ENCODE results near the gene UXS1. TPM values are rescaled to one million over a fixed set of nuclear protein-coding genes. Genes with fewer than 3 reads are reported as not detected.

Gene UXS1
- total RNA-seq, 1 experiment from 2014 or later: 24.5 TPM

DNA sequence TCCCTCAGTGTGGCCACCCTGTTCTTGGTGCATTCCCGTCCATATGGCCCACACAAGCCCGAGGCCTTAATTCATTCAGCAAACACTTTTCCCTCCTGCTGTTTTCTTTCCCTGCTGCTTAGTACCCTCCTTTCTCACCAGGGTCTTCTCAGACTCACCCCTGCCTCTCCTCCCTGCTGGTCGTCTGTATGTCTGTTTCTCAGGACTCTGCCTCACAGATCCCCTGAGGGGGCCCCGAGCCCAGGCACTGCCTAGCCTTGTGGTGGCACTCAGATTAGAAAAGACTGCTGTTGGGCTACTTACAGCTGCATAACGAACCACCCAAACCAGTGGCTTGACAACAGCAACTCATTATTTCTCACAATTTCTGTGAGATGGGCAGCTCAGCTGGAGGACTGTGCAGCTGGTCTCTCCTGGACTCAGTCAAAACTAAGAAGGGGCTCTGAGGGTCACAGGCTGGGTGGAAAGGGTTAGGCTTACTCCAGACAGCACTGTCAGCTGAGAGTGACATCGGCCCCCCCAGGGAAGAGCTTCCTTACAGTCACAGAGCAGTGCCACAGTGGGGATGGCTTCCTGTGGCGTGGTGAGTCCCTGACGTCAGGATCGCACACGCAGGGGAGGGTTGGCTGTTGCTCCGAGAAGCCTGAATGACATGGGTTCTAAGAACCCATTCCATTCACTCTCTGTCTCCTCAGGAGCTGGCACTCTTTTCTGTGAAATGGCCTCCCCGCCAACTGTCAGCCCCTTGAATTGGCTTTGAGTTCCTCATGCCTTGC lies 139.0 kb downstream of the UXS1 start:
- DNase-seq (ENCODE audit: low spot score): no peak

DNA sequence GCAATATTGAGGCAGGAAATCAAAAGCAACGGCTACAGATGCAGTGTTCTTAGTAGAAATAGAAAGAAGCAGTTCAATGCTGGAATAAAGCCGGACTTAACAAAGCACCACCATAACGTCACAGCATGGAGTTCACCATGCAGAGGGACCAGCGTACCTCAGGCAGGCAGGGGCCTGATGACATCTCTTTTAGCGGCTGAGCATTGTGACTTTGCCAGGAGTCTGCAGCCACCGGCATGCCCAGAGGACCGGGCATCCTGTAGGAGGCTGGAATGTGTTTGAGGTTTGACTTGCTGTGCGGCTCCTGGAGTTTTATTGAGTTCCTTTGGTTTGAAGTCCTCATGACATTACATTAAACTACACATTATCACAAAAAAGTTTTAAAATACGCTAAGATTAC lies 139.8 kb downstream of the UXS1 start:
- no peak for DNase-seq (ENCODE audit: low spot score)

DNA sequence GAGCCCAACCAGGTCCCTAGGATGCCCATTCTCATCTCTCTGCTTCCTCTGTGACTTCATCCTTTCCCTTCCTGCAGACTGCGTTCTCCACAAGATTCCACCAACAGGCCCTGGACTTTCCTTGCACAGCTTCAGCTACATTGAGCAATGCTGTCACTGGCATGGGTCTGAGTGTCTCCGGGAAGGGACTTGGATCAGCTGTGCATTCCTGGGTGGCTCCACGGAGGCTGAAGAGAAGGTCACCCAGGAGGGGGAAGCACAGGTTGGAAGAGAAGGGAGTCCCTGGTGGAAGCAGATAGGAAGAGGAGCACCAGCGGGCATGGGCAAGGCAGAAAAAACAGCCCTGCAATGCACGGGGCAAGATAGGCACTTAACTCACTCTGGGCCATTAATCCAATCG lies 140.5 kb downstream of the UXS1 start:
- DNase-seq (ENCODE audit: low spot score): no peak

DNA sequence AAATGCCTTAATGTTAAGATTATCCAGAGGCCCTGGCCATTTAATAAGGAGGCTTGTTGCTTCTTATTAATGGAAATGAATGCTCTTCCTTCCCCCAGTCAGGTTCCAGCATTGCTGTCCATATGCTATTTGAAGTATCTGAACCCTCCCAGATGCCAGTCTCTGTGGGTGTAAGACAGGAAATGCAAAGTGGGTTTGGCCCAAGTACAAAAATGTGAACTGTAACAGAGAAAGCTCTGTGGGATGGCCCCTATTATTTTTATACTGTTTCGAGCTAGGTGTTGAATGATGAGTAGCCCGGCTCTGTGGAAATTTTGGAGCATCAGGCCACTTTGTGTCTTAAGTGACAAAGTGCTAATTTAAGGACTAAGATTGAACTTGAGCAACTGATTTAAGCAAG lies 141.0 kb downstream of the UXS1 start:
- DNase-seq (ENCODE audit: low spot score): peak; percentile 34

DNA sequence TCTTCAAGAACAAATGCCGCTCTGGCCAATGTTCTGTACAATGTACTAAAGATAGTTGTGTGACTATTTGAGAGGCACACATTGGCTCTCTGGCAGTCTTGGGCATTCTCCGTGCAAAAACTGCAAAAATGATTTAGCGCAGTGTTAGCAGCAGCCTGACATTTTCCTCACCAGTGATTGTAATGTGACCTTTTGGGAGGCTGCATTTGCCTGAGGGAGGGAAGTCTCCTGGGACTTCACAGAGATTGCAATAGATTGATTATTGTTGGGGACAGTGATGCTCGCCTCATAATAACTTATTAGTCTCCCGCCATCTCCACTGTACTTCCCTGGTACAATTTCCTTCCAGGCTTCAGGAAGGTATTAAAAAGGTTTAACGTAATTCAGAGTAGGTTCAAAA lies 149.2 kb downstream of the UXS1 start:
- no peak for DNase-seq (ENCODE audit: low spot score)

DNA sequence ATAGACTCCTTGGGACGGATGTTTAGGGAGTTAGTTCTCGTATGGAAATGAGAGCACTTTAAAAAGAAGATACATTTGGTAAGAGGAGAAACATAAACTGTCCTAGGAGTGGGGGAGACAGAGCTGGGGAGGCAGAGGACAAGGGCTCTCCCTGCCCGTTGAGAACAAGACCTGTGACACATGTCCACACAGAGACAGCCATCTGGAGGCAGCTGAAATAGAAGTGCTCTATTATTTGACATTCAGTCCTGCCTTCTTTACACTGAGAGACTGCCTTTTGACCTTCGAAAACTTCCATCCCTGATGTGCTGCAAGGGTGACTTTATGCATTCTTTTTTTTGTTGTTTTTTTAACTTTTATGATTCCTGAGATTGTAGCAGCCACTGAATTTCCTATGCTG lies 150.1 kb downstream of the UXS1 start:
- no peak for DNase-seq (ENCODE audit: low spot score)
